ENCODE results near the gene KHDC4. TPM values are rescaled to one million over a fixed set of nuclear protein-coding genes. Genes with fewer than 3 reads are reported as not detected.

Gene KHDC4
- 16.3 and 23.2 TPM in 2 replicates for total RNA-seq

GRCh38 chr1:155934097-155934935, at the start of gene KHDC4:
Gene KHDC4, minus strand, starts transcription at chr1:155934413. Its CDS starts 40 bp downstream, at chr1:155934373.

GRCh38 chr1:155978325-155978972, 44.2 kb upstream of the KHDC4 start, which contains the start of gene ARHGEF2:
Gene ARHGEF2, minus strand, starts transcription at chr1:155978547. Its CDS starts 120 bp downstream, at chr1:155978427.

GRCh38 chr1:155940993-155941844, 7.0 kb upstream of the KHDC4 start, which contains the start of gene RXFP4:
Gene RXFP4, plus strand, starts transcription at chr1:155941638. Its CDS starts 72 bp downstream, at chr1:155941710.

GRCh38 chr1:155911156-155912055, 22.8 kb downstream of the KHDC4 start, which contains the start of gene RIT1:
Gene RIT1, minus strand, starts transcription at chr1:155911349. Its CDS starts 588 bp downstream, at chr1:155910761.

Other genes with a start within 250 kb of the KHDC4 start
- gene YY1AP1, start 245.6 kb downstream of the KHDC4 start, total RNA-seq, result 25.7 and 29.8 TPM in 2 replicates
- gene DAP3, start 245.3 kb downstream of the KHDC4 start, total RNA-seq, result 141 and 159 TPM in 2 replicates
- gene GON4L, start 77.2 kb downstream of the KHDC4 start, total RNA-seq, result 12.1 and 17.5 TPM in 2 replicates
- gene SYT11, start 74.8 kb downstream of the KHDC4 start, total RNA-seq, result 12.7 and 21.8 TPM in 2 replicates
- 13.9 and 22.4 TPM in 2 replicates for gene RIT1, start 23.1 kb downstream of the KHDC4 start, total RNA-seq
- not detected in 2 replicates for gene RXFP4, start 7.2 kb upstream of the KHDC4 start, total RNA-seq
- gene ARHGEF2, start 44.1 kb upstream of the KHDC4 start, total RNA-seq, result 57.4 and 79.0 TPM in 2 replicates
- 604 TPM in 2 replicates for gene SSR2, start 86.5 kb upstream of the KHDC4 start, total RNA-seq
- gene UBQLN4, start 119.4 kb upstream of the KHDC4 start, total RNA-seq, result 22.8 and 27.9 TPM in 2 replicates
- gene LAMTOR2, start 120.4 kb upstream of the KHDC4 start, total RNA-seq, result 79.5 and 116 TPM in 2 replicates
- gene RAB25, start 126.7 kb upstream of the KHDC4 start, total RNA-seq, result 0.89 and 1.3 TPM in 2 replicates
- gene MEX3A, start 148.1 kb upstream of the KHDC4 start, total RNA-seq, result 15.6 and 23.7 TPM in 2 replicates
- 315 and 512 TPM in 2 replicates for gene LMNA, start 180.3 kb upstream of the KHDC4 start, total RNA-seq
- gene SEMA4A, start 219.2 kb upstream of the KHDC4 start, total RNA-seq, result 0.49 and 2.4 TPM in 2 replicates